ENCODE data around the gene ZNF234.
"Not testable (repeated sequence)": the region's sequence is repeated elsewhere in the genome, so short reads cannot be mapped to it uniquely, and the experiment has no call there.

Gene ZNF234

DNA sequence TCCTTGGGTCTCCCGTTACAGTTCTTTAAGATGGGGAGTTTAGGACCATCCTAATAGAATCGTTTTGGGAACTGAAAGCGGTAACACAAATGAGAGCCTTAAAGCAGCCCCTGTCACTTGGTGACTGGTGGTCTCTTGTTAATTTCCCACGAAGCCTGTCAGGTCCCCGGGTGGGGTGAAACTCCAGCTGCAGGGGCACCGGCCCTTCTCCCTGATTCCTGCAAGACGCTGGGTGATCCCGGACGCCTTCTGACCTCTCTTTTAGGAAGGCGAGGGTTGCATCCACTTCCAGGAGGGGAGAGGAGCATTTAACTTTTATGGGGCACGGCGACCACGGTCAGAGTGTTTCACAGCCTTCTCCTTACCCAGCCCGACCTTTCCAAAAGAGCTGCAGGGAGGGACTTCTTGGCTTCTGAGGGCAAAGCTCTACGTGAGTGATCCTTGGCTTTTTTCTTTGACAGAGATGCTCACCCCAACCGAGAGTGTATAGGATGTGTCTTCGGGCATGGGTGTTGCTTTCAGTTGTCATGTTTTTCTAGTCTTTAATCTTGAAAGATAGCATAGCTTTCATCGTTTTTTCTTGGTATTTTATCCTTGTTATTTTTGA, 27.5 kb upstream of the ZNF234 start:
- H3K4me1 ChIP-seq (ENCODE audit: control insufficient read depth in 5 of 5, insufficient read depth in 5 of 5, low read length in 5 of 5), result peaks cover 0 to 26% (median 18%) of the 10 kb centered on the region in 5 donors
- H3K36me3 ChIP-seq (ENCODE audit: control insufficient read depth in 5 of 5, insufficient read depth in 5 of 5, low read length in 5 of 5), result peaks cover 10 to 21% (median 19%) of the 10 kb centered on the region in 5 donors
- peak overlapping the region; percentile 91 to 98 (median 94) for H3K4me3 ChIP-seq (ENCODE audit: low read depth in 1 of 5, low read length in 5 of 5)
- no peaks in the 10 kb centered on the region for H3K27me3 ChIP-seq (ENCODE audit: control insufficient read depth in 5 of 5, insufficient read depth in 4 of 5, low read length in 5 of 5)
- peaks cover 10 to 25% (median 21%) of the 10 kb centered on the region in 5 donors for H3K9me3 ChIP-seq (ENCODE audit: control insufficient read depth in 5 of 5, low read length in 5 of 5)
- H3K9ac ChIP-seq (ENCODE audit: low read length in 5 of 5), result peak overlapping the region; percentile 85 to 96 (median 92)
- H3K27ac ChIP-seq (ENCODE audit: low read depth, low read length), result peak overlapping the region; percentile 75

DNA sequence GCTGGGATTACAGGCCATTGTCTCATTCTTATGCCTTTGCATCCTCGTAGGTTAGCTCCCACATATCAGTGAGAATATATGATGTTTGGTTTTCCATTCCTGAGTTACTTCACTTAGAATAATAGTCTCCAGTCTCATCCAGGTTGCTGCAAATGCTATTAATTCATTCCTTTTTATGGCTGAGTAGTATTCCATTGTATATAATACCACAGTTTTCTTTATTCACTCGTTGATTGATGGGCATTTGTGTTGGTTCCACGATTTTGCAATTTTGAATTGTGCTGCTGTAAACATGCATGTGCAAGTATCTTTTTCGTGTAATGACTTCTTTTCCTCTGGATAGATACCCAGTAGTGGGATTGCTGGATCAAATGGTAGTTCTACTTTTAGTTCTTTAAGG, 20.2 kb upstream of the ZNF234 start:
- not testable (repeated sequence) for H3K9ac ChIP-seq (ENCODE audit: low read length in 5 of 5)

GRCh38 chr19:44131955-44132354, 9.4 kb upstream of the ZNF234 start:
- Histone ChIP-seq H3K4me1 (ENCODE audit: control insufficient read depth in 5 of 5, insufficient read depth in 5 of 5, low read length in 5 of 5) (peaks cover 0 to 3% (median 0%) of the 10 kb centered on the region in 5 donors), H3K9ac (ENCODE audit: low read length in 5 of 5) (no peak overlapping the region), H3K27ac (ENCODE audit: low read depth, low read length) (no peak overlapping the region), H3K27me3 (ENCODE audit: control insufficient read depth in 5 of 5, insufficient read depth in 4 of 5, low read length in 5 of 5) (no peaks in the 10 kb centered on the region), H3K9me3 (ENCODE audit: control insufficient read depth in 5 of 5, low read length in 5 of 5) (peaks cover 37 to 73% (median 60%) of the 10 kb centered on the region in 5 donors), H3K36me3 (ENCODE audit: control insufficient read depth in 5 of 5, insufficient read depth in 5 of 5, low read length in 5 of 5) (peaks cover 30 to 49% (median 47%) of the 10 kb centered on the region in 5 donors), H3K4me3 (ENCODE audit: low read depth in 1 of 5, low read length in 5 of 5) (peak overlapping the region; percentile 1 to 55 (median 30))

More for the DNA sequence above, 20.2 kb upstream of the ZNF234 start:
- H3K27me3 ChIP-seq (ENCODE audit: control insufficient read depth in 5 of 5, insufficient read depth in 4 of 5, low read length in 5 of 5); H3K4me3 ChIP-seq (ENCODE audit: low read depth in 1 of 5, low read length in 5 of 5); H3K4me1 ChIP-seq (ENCODE audit: control insufficient read depth in 5 of 5, insufficient read depth in 5 of 5, low read length in 5 of 5); H3K27ac ChIP-seq (ENCODE audit: low read depth, low read length): not testable (repeated sequence)
- Histone ChIP-seq H3K36me3 (ENCODE audit: control insufficient read depth in 5 of 5, insufficient read depth in 5 of 5, low read length in 5 of 5) (peaks cover 37 to 72% (median 52%) of the 10 kb centered on the region in 5 donors), H3K9me3 (ENCODE audit: control insufficient read depth in 5 of 5, low read length in 5 of 5) (peaks cover 2 to 25% (median 14%) of the 10 kb centered on the region in 5 donors)

GRCh38 chr19:44142059-44142433, 692 bp downstream of the ZNF234 start:
- H3K27me3 ChIP-seq (ENCODE audit: control insufficient read depth in 5 of 5, insufficient read depth in 4 of 5, low read length in 5 of 5), result no peaks in the 10 kb centered on the region
- peak overlapping the region; percentile 90 to 98 (median 94) for H3K4me3 ChIP-seq (ENCODE audit: low read depth in 1 of 5, low read length in 5 of 5)
- peaks cover 4 to 18% (median 16%) of the 10 kb centered on the region in 5 donors for H3K4me1 ChIP-seq (ENCODE audit: control insufficient read depth in 5 of 5, insufficient read depth in 5 of 5, low read length in 5 of 5)
- H3K36me3 ChIP-seq (ENCODE audit: control insufficient read depth in 5 of 5, insufficient read depth in 5 of 5, low read length in 5 of 5), result peaks cover 12 to 26% (median 19%) of the 10 kb centered on the region in 5 donors
- peak overlapping the region; percentile 79 for H3K27ac ChIP-seq (ENCODE audit: low read depth, low read length)
- H3K9ac ChIP-seq (ENCODE audit: low read length in 5 of 5), result peak overlapping the region; percentile 86 to 96 (median 92)
- H3K9me3 ChIP-seq (ENCODE audit: control insufficient read depth in 5 of 5, low read length in 5 of 5), result no peaks in the 10 kb centered on the region

DNA sequence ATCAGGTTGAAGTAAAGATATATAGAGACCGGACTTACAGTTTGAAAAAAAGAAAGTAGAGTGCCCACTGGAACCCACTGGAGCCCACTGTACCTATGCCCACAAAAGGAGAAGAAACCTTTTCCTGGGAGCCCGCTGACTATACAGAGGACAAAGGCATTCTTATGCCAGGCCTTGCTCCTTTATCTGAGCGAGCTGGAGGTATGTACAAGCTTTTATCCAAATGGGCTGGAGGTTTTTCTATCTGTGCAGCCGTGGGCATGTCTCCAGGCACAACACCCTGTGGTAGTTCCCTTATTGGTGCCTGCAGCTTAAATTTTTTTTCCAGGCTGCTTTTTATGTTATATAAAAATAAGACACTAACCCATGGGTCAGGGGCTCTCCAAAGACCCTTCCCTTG, 8.4 kb downstream of the ZNF234 start:
- no peak overlapping the region for H3K9ac ChIP-seq (ENCODE audit: low read length in 5 of 5)
- no peaks in the 10 kb centered on the region for H3K4me1 ChIP-seq (ENCODE audit: control insufficient read depth in 5 of 5, insufficient read depth in 5 of 5, low read length in 5 of 5)
- H3K9me3 ChIP-seq (ENCODE audit: control insufficient read depth in 5 of 5, low read length in 5 of 5), result peaks cover 31 to 42% (median 33%) of the 10 kb centered on the region in 5 donors
- peak overlapping the region in 1 of 5 donors; percentile 4 for H3K4me3 ChIP-seq (ENCODE audit: low read depth in 1 of 5, low read length in 5 of 5)
- H3K27me3 ChIP-seq (ENCODE audit: control insufficient read depth in 5 of 5, insufficient read depth in 4 of 5, low read length in 5 of 5), result no peaks in the 10 kb centered on the region
- H3K27ac ChIP-seq (ENCODE audit: low read depth, low read length), result no peak overlapping the region
- peaks cover 50 to 92% (median 81%) of the 10 kb centered on the region in 5 donors for H3K36me3 ChIP-seq (ENCODE audit: control insufficient read depth in 5 of 5, insufficient read depth in 5 of 5, low read length in 5 of 5)

GRCh38 chr19:44151491-44151890, 10.1 kb downstream of the ZNF234 start:
- Histone ChIP-seq H3K27ac (ENCODE audit: low read depth, low read length) (no peak overlapping the region), H3K4me1 (ENCODE audit: control insufficient read depth in 5 of 5, insufficient read depth in 5 of 5, low read length in 5 of 5) (no peaks in the 10 kb centered on the region), H3K9ac (ENCODE audit: low read length in 5 of 5) (no peak overlapping the region), H3K27me3 (ENCODE audit: control insufficient read depth in 5 of 5, insufficient read depth in 4 of 5, low read length in 5 of 5) (no peaks in the 10 kb centered on the region), H3K4me3 (ENCODE audit: low read depth in 1 of 5, low read length in 5 of 5) (peak overlapping the region in 4 of 5 donors; percentile 1 to 43 (median 35)), H3K36me3 (ENCODE audit: control insufficient read depth in 5 of 5, insufficient read depth in 5 of 5, low read length in 5 of 5) (peaks cover 56 to 91% (median 85%) of the 10 kb centered on the region in 5 donors), H3K9me3 (ENCODE audit: control insufficient read depth in 5 of 5, low read length in 5 of 5) (peaks cover 43 to 60% (median 48%) of the 10 kb centered on the region in 5 donors)

DNA sequence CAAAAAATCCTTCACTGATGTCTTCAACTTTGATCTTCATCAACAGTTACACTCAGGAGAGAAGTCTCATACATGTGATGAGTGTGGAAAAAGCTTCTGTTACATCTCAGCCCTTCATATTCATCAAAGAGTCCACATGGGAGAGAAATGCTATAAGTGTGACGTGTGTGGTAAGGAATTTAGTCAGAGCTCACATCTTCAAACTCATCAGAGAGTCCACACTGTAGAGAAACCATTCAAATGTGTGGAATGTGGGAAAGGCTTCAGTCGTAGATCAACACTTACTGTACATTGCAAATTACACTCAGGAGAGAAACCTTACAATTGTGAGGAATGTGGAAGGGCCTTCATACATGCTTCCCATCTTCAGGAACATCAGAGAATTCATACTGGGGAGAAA, 15.1 kb downstream of the ZNF234 start:
- H3K27me3 ChIP-seq (ENCODE audit: control insufficient read depth in 5 of 5, insufficient read depth in 4 of 5, low read length in 5 of 5), result no peaks in the 10 kb centered on the region
- no peak overlapping the region for H3K27ac ChIP-seq (ENCODE audit: low read depth, low read length)
- peaks cover 52 to 61% (median 58%) of the 10 kb centered on the region in 5 donors for H3K36me3 ChIP-seq (ENCODE audit: control insufficient read depth in 5 of 5, insufficient read depth in 5 of 5, low read length in 5 of 5)
- no peak overlapping the region for H3K9ac ChIP-seq (ENCODE audit: low read length in 5 of 5)
- H3K9me3 ChIP-seq (ENCODE audit: control insufficient read depth in 5 of 5, low read length in 5 of 5), result peaks cover 66 to 94% (median 89%) of the 10 kb centered on the region in 5 donors
- H3K4me3 ChIP-seq (ENCODE audit: low read depth in 1 of 5, low read length in 5 of 5), result peak overlapping the region; percentile 29 to 58 (median 41)
- H3K4me1 ChIP-seq (ENCODE audit: control insufficient read depth in 5 of 5, insufficient read depth in 5 of 5, low read length in 5 of 5), result no peaks in the 10 kb centered on the region

GRCh38 chr19:44163789-44164188, 22.4 kb downstream of the ZNF234 start:
- Histone ChIP-seq H3K9me3 (ENCODE audit: control insufficient read depth in 5 of 5, low read length in 5 of 5) (peaks cover 18 to 61% (median 51%) of the 10 kb centered on the region in 5 donors), H3K4me3 (ENCODE audit: low read depth in 1 of 5, low read length in 5 of 5) (peak overlapping the region in 1 of 5 donors; percentile 99), H3K4me1 (ENCODE audit: control insufficient read depth in 5 of 5, insufficient read depth in 5 of 5, low read length in 5 of 5) (peaks cover 9 to 18% (median 14%) of the 10 kb centered on the region in 5 donors), H3K36me3 (ENCODE audit: control insufficient read depth in 5 of 5, insufficient read depth in 5 of 5, low read length in 5 of 5) (peaks cover 6 to 19% (median 14%) of the 10 kb centered on the region in 5 donors), H3K27me3 (ENCODE audit: control insufficient read depth in 5 of 5, insufficient read depth in 4 of 5, low read length in 5 of 5) (no peaks in the 10 kb centered on the region), H3K9ac (ENCODE audit: low read length in 5 of 5) (no peak overlapping the region), H3K27ac (ENCODE audit: low read depth, low read length) (no peak overlapping the region)

- H3K27me3 ChIP-seq (ENCODE audit: control insufficient read depth in 5 of 5, insufficient read depth in 4 of 5, low read length in 5 of 5), result no peaks in the 10 kb centered on the region
- peak overlapping the region; percentile 91 to 99 (median 97) for H3K4me3 ChIP-seq (ENCODE audit: low read depth in 1 of 5, low read length in 5 of 5)
- H3K27ac ChIP-seq (ENCODE audit: low read depth, low read length), result no peak overlapping the region
- peak overlapping the region in 1 of 5 donors; percentile 88 for H3K9ac ChIP-seq (ENCODE audit: low read length in 5 of 5)
- peaks cover 13 to 58% (median 49%) of the 10 kb centered on the region in 5 donors for H3K9me3 ChIP-seq (ENCODE audit: control insufficient read depth in 5 of 5, low read length in 5 of 5)
- H3K4me1 ChIP-seq (ENCODE audit: control insufficient read depth in 5 of 5, insufficient read depth in 5 of 5, low read length in 5 of 5), result peaks cover 9 to 18% (median 14%) of the 10 kb centered on the region in 5 donors
- peaks cover 8 to 22% (median 17%) of the 10 kb centered on the region in 5 donors for H3K36me3 ChIP-seq (ENCODE audit: control insufficient read depth in 5 of 5, insufficient read depth in 5 of 5, low read length in 5 of 5)
Observed at GRCh38 chr19:44164327-44164672, 22.9 kb downstream of the ZNF234 start.
